SJSA1 (cell line): ENCODE measurements around the gene RPS27A. TPM values are rescaled to one million over a fixed set of nuclear protein-coding genes. Genes with fewer than 3 reads are reported as not detected.
"Not testable (repeated sequence)": the region's sequence is repeated elsewhere in the genome, so short reads cannot be mapped to it uniquely, and the experiment has no call there.

ENCODE experiments used
- DNase-seq, 2 experiments: peaks; one replicate each; pipeline ENCODE4 v3.0.0-alpha.2; 2015 to 2020; ENCODE audit warnings: low spot score in 2 of 2, low read depth in 1 of 2
- H3K27ac ChIP-seq: fragments of 250-450 bp; sonication (Bioruptor Pico); 2 replicates; pipeline ENCODE4 v1.5.1; 2020; ENCODE audit warnings: mild to moderate bottlenecking, moderate library complexity
- H3K27me3 ChIP-seq: fragments of 250-450 bp; sonication (Bioruptor Pico); replicated peaks from 2 replicates; pipeline ENCODE4 v1.5.1; 2020; ENCODE audit warnings: mild to moderate bottlenecking, moderate library complexity
- H3K36me3 ChIP-seq: fragments of 250-450 bp; sonication (Bioruptor Pico); 2 replicates; pipeline ENCODE4 v1.5.1; 2020; ENCODE audit warnings: mild to moderate bottlenecking
- H3K4me1 ChIP-seq: fragments of 250-450 bp; sonication (Bioruptor Pico); replicated peaks from 2 replicates; pipeline ENCODE4 v1.6.1; 2021; ENCODE audit warnings: mild to moderate bottlenecking
- H3K4me3 ChIP-seq: fragments of 250-450 bp; sonication (Bioruptor Pico); 2 replicates; pipeline ENCODE4 v1.5.1; 2020; ENCODE audit warnings: mild to moderate bottlenecking
- H3K9me3 ChIP-seq: fragments of 250-450 bp; sonication (Bioruptor Pico); replicated peaks from 2 replicates; pipeline ENCODE4 v1.5.1; 2020; ENCODE audit warnings: mild to moderate bottlenecking
- total RNA-seq: library from RNA; depleted of rRNA; stranded (reverse); fragments of >200 nt; shearing (Covaris generic); gene quantifications from 2 replicates; pipeline ENCODE4 v1.2.3, GENCODE V29; 2014

The RPS27A gene
- total RNA-seq, 1 experiment from 2014 or later = 1,776 TPM

GRCh38 chr2:55229221-55229620 is 3.3 kb upstream of the RPS27A start:
- no peak for DNase-seq
- H3K27ac ChIP-seq = no peak overlapping the region

DNA sequence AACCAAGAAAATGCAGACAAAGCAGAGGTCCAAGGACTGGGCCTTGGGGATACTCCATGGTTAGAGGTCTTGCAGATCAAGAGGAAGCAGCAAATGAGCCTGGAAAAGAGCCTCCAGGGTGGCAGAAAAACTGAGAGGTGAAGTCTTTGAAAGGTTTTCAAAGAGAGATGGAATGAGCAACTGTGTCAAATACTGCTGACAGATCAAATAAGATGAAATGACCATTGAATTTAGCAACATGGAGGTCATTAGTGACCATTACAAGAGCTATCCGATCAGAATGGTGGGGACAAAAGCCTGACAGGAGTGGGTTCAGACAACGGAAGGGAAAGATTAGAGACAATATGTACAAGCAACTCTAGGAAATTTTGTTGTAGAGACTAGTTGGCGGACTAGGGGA is 1.9 kb upstream of the RPS27A start:
- H3K36me3 ChIP-seq = peaks cover 34% of the 10 kb centered on the region
- H3K9me3 ChIP-seq = no peaks in the 10 kb centered on the region
- H3K27me3 ChIP-seq = no peaks in the 10 kb centered on the region
- no peak overlapping the region for H3K4me3 ChIP-seq
- DNase-seq = no peak
- no peak overlapping the region for H3K27ac ChIP-seq
- peaks cover 17% of the 10 kb centered on the region; the same call in 1 of the 2 replicates for H3K4me1 ChIP-seq

More at GRCh38 chr2:55229221-55229620, 3.3 kb upstream of the RPS27A start:
- no peak overlapping the region for H3K4me3 ChIP-seq
- H3K36me3 ChIP-seq = peaks cover 23% of the 10 kb centered on the region
- peaks cover 12% of the 10 kb centered on the region; the same call in 1 of the 2 replicates for H3K4me1 ChIP-seq
- no peaks in the 10 kb centered on the region for H3K27me3 ChIP-seq
- H3K9me3 ChIP-seq = no peaks in the 10 kb centered on the region

DNA sequence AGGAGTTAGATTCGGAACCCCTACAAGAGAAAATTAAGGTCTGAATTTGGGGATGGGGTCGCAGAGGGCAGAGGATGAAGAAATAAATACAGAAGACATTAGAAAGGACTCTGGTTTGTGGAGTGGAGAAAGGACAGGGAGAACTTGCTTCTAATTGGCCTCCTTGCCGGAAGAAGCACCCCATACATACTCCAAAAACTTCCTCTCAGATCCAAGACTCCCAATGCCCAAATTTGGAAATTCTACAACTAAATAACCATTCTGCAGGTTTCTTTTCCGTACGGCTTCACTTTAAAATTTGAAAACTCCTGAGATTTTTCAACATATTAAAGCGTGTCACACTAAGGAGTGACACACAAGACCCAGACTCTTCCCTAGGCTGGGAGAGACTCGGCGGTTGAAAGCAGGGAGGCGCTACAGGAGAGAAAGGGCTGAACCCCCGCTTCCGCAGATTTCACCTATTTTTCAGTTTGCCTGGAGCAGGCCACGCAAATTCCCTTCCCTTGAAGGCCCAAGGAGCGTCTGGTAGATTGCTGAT is 873 bp upstream of the RPS27A start:
- Histone ChIP-seq H3K9me3 (no peaks in the 10 kb centered on the region), H3K27ac (peak overlapping the region; percentile 96), H3K27me3 (no peaks in the 10 kb centered on the region), H3K36me3 (peaks cover 45% of the 10 kb centered on the region), H3K4me3 (peak overlapping the region; percentile 72), H3K4me1 (peaks cover 17% of the 10 kb centered on the region; the same call in 1 of the 2 replicates)
- DNase-seq = peak in 1 of 2 experiments; percentile 28

GRCh38 chr2:55232863-55233657 is 572 bp downstream of the RPS27A start:
- no peak for DNase-seq
- H3K27me3 ChIP-seq = no peaks in the 10 kb centered on the region
- H3K36me3 ChIP-seq = peaks cover 57% of the 10 kb centered on the region

DNA sequence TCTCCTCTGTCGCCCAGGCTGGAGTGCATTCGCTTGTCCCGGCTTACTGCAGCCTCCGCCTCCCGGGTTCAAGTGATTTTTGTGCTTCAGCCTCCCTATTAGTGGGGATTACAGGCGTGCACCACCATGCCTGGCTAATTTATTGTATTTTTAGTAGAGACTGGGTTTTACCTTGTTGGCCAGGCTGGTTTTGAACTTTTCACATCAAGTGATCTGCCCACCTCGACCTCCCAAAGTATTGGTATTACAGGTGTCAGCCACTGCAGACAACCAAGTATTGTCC is 1.1 kb downstream of the RPS27A start:
- H3K27me3 ChIP-seq = no peaks in the 10 kb centered on the region
- peaks cover 61% of the 10 kb centered on the region for H3K36me3 ChIP-seq
- no peaks in the 10 kb centered on the region for H3K9me3 ChIP-seq
- peak overlapping the region; percentile 72 for H3K4me3 ChIP-seq
- no peak overlapping the region for H3K27ac ChIP-seq
- peaks cover 14% of the 10 kb centered on the region; the same call in 1 of the 2 replicates for H3K4me1 ChIP-seq
- no peak for DNase-seq

More at GRCh38 chr2:55232863-55233657, 572 bp downstream of the RPS27A start:
- H3K27ac ChIP-seq = peak overlapping the region; percentile 96
- no peaks in the 10 kb centered on the region for H3K9me3 ChIP-seq
- H3K4me3 ChIP-seq = peak overlapping the region; percentile 72
- peaks cover 15% of the 10 kb centered on the region; the same call in 1 of the 2 replicates for H3K4me1 ChIP-seq

DNA sequence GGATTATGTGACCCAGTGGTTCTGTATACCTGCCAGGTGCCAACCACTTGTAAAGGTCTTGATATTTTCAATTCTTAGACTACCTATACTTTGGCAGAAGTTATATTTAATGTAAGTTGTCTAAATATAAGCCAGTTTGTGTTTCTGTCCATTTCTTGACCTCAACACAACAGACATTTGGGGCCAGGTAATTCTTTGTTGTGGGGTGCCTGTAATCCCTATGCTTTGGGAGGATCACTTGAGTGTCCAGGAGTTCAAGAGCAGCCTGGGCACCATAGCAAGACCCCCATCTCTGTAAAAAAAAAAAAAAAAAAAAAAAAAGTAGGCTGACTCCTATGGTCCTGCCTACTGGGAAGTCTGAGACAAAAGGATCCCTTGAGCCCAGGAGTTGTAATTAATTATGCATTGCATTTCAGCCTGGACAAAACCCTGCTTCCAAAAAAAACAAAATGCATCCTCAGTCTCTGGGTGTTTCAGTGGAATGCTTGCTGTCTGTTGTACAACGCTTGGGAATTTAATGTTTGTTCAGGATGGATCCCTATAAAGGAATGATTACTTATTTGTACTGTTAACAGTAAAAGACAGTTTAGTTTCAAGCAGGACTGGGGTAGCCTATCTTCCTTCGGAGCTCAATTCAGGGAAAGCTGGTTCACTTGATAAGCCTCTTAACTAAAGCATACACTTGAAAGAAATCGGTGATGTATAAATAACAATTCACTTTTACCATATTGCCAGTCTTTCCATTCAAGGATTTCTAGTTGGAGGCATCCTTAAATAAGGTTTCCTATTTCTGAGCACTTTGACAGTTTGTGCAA is 3.4 kb downstream of the RPS27A start:
- H3K27me3 ChIP-seq = no peaks in the 10 kb centered on the region
- H3K9me3 ChIP-seq = no peaks in the 10 kb centered on the region; the same call in 1 of the 2 replicates
- H3K27ac ChIP-seq = no peak overlapping the region
- H3K4me1 ChIP-seq = peaks cover 14% of the 10 kb centered on the region; the same call in 1 of the 2 replicates
- H3K4me3 ChIP-seq = no peak overlapping the region
- H3K36me3 ChIP-seq = peaks cover 70% of the 10 kb centered on the region
- no peak for DNase-seq

GRCh38 chr2:55236992-55237543 is 4.6 kb downstream of the RPS27A start:
- H3K27ac ChIP-seq = no peak overlapping the region
- H3K36me3 ChIP-seq = peaks cover 71% of the 10 kb centered on the region
- H3K27me3 ChIP-seq = no peaks in the 10 kb centered on the region
- DNase-seq = no peak
- H3K4me3 ChIP-seq = no peak overlapping the region
- H3K4me1 ChIP-seq = peaks cover 14% of the 10 kb centered on the region; the same call in 1 of the 2 replicates
- H3K9me3 ChIP-seq = no peaks in the 10 kb centered on the region; the same call in 1 of the 2 replicates

GRCh38 chr2:55239656-55240222 is 7.3 kb downstream of the RPS27A start:
- Histone ChIP-seq H3K36me3 (peaks cover 69% of the 10 kb centered on the region), H3K27me3 (no peaks in the 10 kb centered on the region), H3K4me1 (peaks cover under 1% of the 10 kb centered on the region; the same call in 1 of the 2 replicates), H3K27ac (no peak overlapping the region), H3K9me3 (no peaks in the 10 kb centered on the region; the same call in 1 of the 2 replicates), H3K4me3 (no peak overlapping the region)
- DNase-seq = no peak

DNA sequence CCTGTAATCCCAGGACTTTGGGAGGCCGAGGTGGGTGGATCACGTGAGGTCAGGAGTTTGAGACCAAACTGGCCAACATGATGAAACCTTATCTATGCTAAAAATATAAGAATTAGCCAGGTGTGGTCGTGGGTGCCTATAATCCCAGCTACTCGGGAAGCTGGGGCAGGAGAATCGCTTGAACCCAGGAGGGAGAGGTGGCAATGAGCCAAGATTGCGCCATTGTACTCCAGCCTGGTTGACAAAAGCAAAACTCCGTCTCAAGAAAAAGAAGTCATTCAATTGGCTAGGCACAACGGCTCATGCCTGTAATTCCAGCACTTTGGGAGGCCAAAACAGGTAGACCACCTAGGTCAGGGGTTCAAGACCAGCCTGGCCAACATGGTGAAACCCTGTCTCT is 9.1 kb downstream of the RPS27A start:
- not testable (repeated sequence) for H3K27ac ChIP-seq, H3K9me3 ChIP-seq, DNase-seq, H3K4me1 ChIP-seq, H3K4me3 ChIP-seq, H3K27me3 ChIP-seq
- peaks cover 58% of the 10 kb centered on the region for H3K36me3 ChIP-seq

DNA sequence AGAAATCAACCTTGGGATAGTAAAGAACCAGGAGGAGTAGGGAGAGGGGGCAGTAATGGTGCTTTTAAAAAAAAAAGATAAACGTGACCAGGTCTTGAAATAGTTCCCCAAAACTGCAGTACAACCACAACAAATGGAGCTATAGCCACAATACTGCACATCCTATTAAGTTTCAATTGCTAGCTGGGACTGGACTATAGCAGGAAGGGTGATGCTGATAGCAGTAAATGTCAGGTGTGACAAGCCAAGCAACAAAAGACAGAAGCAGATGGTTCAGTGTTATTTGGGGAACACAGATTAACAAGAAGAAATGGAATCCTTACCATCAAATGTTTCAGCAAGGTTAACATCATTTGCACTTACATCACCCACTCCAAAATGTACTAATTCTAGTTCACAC is 10.1 kb downstream of the RPS27A start:
- DNase-seq = no peak
- Histone ChIP-seq H3K27me3 (no peaks in the 10 kb centered on the region), H3K9me3 (no peaks in the 10 kb centered on the region; the same call in 1 of the 2 replicates), H3K27ac (no peak overlapping the region), H3K4me3 (no peak overlapping the region), H3K36me3 (peaks cover 56% of the 10 kb centered on the region), H3K4me1 (no peaks in the 10 kb centered on the region)

GRCh38 chr2:55245411-55245810 is 12.9 kb downstream of the RPS27A start:
- peaks cover 46% of the 10 kb centered on the region for H3K36me3 ChIP-seq
- no peaks in the 10 kb centered on the region for H3K4me1 ChIP-seq
- no peaks in the 10 kb centered on the region for H3K27me3 ChIP-seq
- H3K27ac ChIP-seq = no peak overlapping the region
- H3K9me3 ChIP-seq = no peaks in the 10 kb centered on the region
- no peak overlapping the region for H3K4me3 ChIP-seq
- no peak for DNase-seq

- Histone ChIP-seq H3K4me3 (no peak overlapping the region), H3K27me3 (no peaks in the 10 kb centered on the region), H3K9me3 (no peaks in the 10 kb centered on the region), H3K36me3 (peaks cover 56% of the 10 kb centered on the region), H3K4me1 (no peaks in the 10 kb centered on the region), H3K27ac (no peak overlapping the region)
- DNase-seq = no peak
Measured at GRCh38 chr2:55247025-55247424, 14.5 kb downstream of the RPS27A start.

DNA sequence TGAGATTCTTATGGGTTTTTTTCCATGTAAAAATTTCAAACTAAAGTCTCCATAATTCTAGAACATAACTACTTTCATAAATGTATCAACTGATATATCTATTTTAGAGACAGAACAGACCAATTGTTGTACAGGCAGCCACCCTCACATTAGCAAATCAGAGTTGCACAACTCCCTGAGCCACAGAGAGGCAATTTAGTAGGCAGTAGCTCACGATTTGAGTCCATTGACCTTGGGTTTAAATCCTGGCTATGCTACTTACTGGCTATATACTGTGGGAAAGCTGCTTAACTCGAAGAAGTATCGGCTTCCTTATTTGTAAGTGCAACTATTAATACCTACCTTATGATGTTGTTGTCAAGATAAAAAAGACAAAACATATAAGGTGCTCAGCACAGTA is 20.3 kb downstream of the RPS27A start:
- Histone ChIP-seq H3K4me3 (no peak overlapping the region), H3K36me3 (peaks cover 49% of the 10 kb centered on the region), H3K27me3 (no peaks in the 10 kb centered on the region), H3K27ac (no peak overlapping the region), H3K9me3 (no peaks in the 10 kb centered on the region), H3K4me1 (no peaks in the 10 kb centered on the region)
- DNase-seq = no peak
